Psoas muscle (tissue), 8 donors: ENCODE measurements around the gene CASP10. TPM values are rescaled to one million over a fixed set of nuclear protein-coding genes. Genes with fewer than 3 reads are reported as not detected.

Source experiments
- ATAC-seq, 4 donors: fragments of 200-7000 bp; cut with Tn5 transposase; one replicate each; pipeline ENCODE4 v1.9.1; 2020; ENCODE audit warnings: moderate library complexity in 3 of 4, mild to moderate bottlenecking in 2 of 4
- DNase-seq, 2 donors: peaks; one replicate each; pipeline ENCODE4 v3.0.0-alpha.2; 2020
- H3K27ac ChIP-seq: fragments of 200-600 bp; one replicate; pipeline ENCODE4 v1.8.0; 2022
- H3K27me3 ChIP-seq, 3 donors: fragments of 200-600 bp in 1 of 3; one replicate each; pipeline versions ENCODE4 v1.6.1 to v1.8.0; 2013 to 2022; ENCODE audit warnings: low read length in 2 of 3, mild to moderate bottlenecking in 2 of 3, moderate library complexity in 1 of 3; ENCODE audit not compliant: insufficient read depth in 3 of 3
- H3K36me3 ChIP-seq, 2 donors: fragments of 200-600 bp in 1 of 2; one replicate each; pipeline versions ENCODE4 v1.6.1 to v1.8.0; 2013 to 2022; ENCODE audit warnings: low read depth in 1 of 2, mild to moderate bottlenecking in 1 of 2, moderate library complexity in 1 of 2; ENCODE audit not compliant: insufficient read depth in 1 of 2
- H3K4me1 ChIP-seq: fragments of 200-600 bp; one replicate; pipeline ENCODE4 v1.8.0; 2022
- H3K4me3 ChIP-seq: fragments of 200-600 bp; one replicate; pipeline ENCODE4 v1.8.0; 2022; ENCODE audit warnings: mild to moderate bottlenecking
- H3K9me3 ChIP-seq: fragments of 200-600 bp; one replicate; pipeline ENCODE4 v1.8.0; 2022
- WGBS, 3 donors: extraction: QIAGEN DNeasy Blood & Tissue Kit; methylation state at CpG; one replicate each; pipeline versions ENCODE4 v1.1.6 to v1.1.7; 2013; 5-methylcytosine and 5-hydroxymethylcytosine counted together
- intact Hi-C, 2 donors: fragments of 100-400 bp; cut with DNase I; formaldehyde crosslinking; loops; one replicate each; pipeline versions ENCODE4 v1.11.0 to v1.14.2; 2022
- polyA plus RNA-seq, 3 donors: library from polyadenylated mRNA; stranded (reverse); fragments of 200-250 nt; gene quantifications; one replicate each; pipeline ENCODE4 v1.2.3, GENCODE V29; 2013
- total RNA-seq, 4 donors: library from RNA; stranded (reverse); fragmentation: NEBNext Ultra II Directional in 2 of 4; extraction: Animal tissue kit (Norgen Biotek cat#: 25700) in 2 of 4; gene quantifications; one replicate each; pipeline versions ENCODE4 v1.2.1 to v1.2.4, GENCODE V29; 2021 to 2023
- TF ChIP-seq, protein P1 (sequence below): fragments of 200-600 bp; IDR thresholded peaks from one replicate; pipeline ENCODE4 v1.8.0; 2022; ENCODE audit warnings: antibody characterized with exemption
- donor health status: healthy with polysubstance abuse.
- donor health status: DM: no; HTN: no; CAD: no; lungs with moderate emphysema.
- donor health status: Bipolar disorder and iron deficiency.
- donor health status: healthy.
- donor health status: DM: yes; HTN: yes; CAD: no.
- donor health status: DM: no; HTN: no; CAD: no.
- donor health status: DM: no; HTN: no; CAD: no.
- donor health status: DM: yes; HTN: yes; CAD: no.

Gene CASP10
- total and polyA plus RNA-seq, 7 donors = 0.90 to 3.8 (median 2.3) TPM

DNA sequence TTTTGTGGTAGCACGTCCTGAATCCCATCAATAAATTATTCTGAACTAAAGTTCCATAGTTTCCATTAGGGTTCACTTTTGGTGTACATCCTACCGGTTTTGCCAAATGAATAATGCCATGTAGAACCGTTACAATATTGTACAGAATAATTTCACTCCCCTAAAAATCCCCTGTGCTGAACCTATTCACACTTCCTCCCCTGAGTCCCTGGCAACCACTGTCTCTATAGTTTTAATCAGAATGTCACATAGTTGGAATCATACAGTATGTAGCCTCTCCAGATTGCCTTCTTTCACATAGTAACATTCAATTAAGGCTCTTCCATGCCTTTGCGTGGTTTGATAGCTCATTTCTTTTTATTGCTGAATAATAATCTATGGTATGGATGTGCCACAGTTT lies 67.8 kb downstream of the CASP10 start:
- Histone ChIP-seq H3K9me3 (no peaks in the 10 kb centered on the region), H3K4me1 (no peaks in the 10 kb centered on the region), H3K4me3 (no peak overlapping the region), H3K36me3 (no peaks in the 10 kb centered on the region), H3K27ac (no peak overlapping the region), H3K27me3 (no peaks in the 10 kb centered on the region)
- intact Hi-C loops = no loop called here
- ATAC-seq = no peak
- TF ChIP-seq, protein P1, sequence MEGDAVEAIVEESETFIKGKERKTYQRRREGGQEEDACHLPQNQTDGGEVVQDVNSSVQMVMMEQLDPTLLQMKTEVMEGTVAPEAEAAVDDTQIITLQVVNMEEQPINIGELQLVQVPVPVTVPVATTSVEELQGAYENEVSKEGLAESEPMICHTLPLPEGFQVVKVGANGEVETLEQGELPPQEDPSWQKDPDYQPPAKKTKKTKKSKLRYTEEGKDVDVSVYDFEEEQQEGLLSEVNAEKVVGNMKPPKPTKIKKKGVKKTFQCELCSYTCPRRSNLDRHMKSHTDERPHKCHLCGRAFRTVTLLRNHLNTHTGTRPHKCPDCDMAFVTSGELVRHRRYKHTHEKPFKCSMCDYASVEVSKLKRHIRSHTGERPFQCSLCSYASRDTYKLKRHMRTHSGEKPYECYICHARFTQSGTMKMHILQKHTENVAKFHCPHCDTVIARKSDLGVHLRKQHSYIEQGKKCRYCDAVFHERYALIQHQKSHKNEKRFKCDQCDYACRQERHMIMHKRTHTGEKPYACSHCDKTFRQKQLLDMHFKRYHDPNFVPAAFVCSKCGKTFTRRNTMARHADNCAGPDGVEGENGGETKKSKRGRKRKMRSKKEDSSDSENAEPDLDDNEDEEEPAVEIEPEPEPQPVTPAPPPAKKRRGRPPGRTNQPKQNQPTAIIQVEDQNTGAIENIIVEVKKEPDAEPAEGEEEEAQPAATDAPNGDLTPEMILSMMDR = no peak
- DNase-seq = no peak
- WGBS, 3 donors = 81 to 90% (median 86%) methylated on average over 4 of the region's 4 CpGs

DNA sequence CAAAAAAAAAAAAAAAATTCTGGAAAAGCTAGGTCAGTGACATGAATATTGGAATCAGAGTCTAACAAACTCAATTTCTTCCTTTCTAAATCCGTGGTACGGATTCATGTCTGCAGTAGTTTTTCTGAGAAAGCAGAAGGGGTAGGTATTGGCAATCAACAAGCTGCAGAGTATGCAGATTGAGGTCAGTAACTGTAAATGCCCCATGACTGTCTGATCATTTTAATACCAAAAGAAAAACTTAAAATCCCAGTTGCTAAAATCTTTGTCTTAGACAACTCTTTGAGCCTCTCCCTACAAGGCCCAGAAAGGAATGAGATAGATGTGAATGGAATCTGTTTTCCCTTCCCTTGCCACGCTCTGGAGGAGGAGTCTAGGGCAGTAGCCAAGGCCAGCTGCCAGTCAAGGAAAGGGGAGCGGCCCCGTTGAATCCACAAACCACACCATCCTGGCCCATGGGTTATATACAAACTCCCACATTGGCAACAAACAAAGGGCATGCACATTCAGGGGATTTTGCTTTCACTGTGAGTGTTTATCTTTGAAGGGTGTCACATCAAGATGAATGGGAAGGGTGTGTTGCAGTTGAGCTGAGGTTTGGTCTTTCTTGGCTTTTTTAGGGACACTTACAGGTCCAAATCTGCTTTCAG lies 71.3 kb downstream of the CASP10 start:
- no peaks in the 10 kb centered on the region for H3K4me1 ChIP-seq
- H3K9me3 ChIP-seq = no peaks in the 10 kb centered on the region

DNA sequence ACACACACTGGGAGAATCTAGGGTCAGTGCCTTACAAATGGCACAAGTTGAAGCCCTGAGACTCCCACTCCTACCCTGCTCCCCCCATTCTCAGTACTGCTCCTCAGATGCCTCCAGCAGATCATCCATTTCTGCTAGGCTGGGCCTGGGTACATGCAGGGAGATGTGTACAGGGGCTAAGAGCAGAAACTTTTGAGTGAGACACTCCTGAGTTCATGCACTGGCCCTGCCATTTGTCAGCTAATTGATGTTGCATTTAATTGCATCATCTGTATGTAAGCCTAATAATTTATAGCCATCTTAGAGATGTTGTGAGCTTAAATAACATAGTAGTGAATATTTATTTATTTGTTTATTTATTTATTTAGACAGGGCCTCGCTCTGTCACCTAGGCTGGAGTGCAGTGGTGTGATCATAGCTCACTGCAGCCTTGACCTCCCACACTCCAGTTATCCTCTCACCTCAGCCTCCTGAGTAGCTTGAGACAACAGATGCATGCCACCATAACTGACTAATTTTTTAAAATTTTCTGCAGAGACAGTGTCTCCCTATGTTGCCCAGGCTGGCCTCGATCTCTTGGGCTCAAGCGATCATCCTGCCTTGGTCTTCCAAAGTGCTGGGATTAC lies 72.6 kb downstream of the CASP10 start:
- Histone ChIP-seq H3K27ac (no peak overlapping the region), H3K36me3 (no peaks in the 10 kb centered on the region), H3K27me3 (no peaks in the 10 kb centered on the region), H3K4me3 (no peak overlapping the region), H3K4me1 (no peaks in the 10 kb centered on the region), H3K9me3 (no peaks in the 10 kb centered on the region)
- TF ChIP-seq, protein P1 = no peak
- no peak for DNase-seq
- ATAC-seq = no peak
- WGBS, 3 donors = 92 to 96% (median 92%) methylated on average over 3 of the region's 3 CpGs
- intact Hi-C loops = no loop called here

More for the DNA sequence above, 71.3 kb downstream of the CASP10 start:
- no peak overlapping the region for H3K27ac ChIP-seq
- no peak for DNase-seq
- ATAC-seq = no peak
- WGBS, 3 donors = 60 to 74% (median 61%) methylated on average over 4 to 5 of the region's 5 CpGs
- TF ChIP-seq, protein P1 = no peak
- no peaks in the 10 kb centered on the region for H3K27me3 ChIP-seq
- H3K36me3 ChIP-seq = no peaks in the 10 kb centered on the region
- intact Hi-C loops = no loop called here
- H3K4me3 ChIP-seq = no peak overlapping the region

DNA sequence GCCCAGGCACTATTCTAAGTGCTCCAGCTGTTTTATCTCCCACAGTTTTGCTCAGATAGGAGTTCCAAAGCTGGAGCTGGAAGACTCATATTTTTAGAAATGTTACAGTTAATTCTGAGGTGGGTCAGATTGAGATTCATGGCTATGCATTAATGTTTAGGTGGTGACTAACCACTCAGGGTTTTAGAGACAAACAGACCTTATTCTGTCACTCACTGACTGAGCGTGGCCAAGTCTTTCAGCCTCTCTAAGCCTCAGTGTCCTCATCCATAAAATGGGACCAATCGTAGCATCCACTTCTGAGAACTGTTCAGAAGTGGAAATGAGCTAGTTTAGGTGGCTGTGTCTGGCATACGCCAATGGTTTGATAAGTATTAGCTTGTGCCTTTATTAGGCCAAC lies 73.1 kb downstream of the CASP10 start:
- H3K36me3 ChIP-seq = no peaks in the 10 kb centered on the region
- WGBS, 3 donors = 81 to 97% (median 92%) methylated on average over 3 of the region's 3 CpGs
- H3K4me3 ChIP-seq = no peak overlapping the region
- H3K27me3 ChIP-seq = no peaks in the 10 kb centered on the region
- no peaks in the 10 kb centered on the region for H3K4me1 ChIP-seq
- TF ChIP-seq, protein P1 = no peak
- H3K9me3 ChIP-seq = no peaks in the 10 kb centered on the region
- no peak for ATAC-seq
- no peak for DNase-seq
- H3K27ac ChIP-seq = no peak overlapping the region
- intact Hi-C loops = no loop called here
